Large intestine (tissue), 12 donors: ENCODE results near the gene CLBA1. TPM values are rescaled to one million over a fixed set of nuclear protein-coding genes. Genes with fewer than 3 reads are reported as not detected.

ENCODE experiments used
- DNase-seq, 2 donors: peaks; one replicate each; pipeline versions ENCODE4 v3.0.0 to v3.0.0-alpha.2; 2013
- H3K27ac ChIP-seq: one replicate; pipeline ENCODE4 v1.5.1; 2013; ENCODE audit warnings: low read length
- H3K27me3 ChIP-seq: 2 replicates; pipeline ENCODE4 v1.6.1; 2013; ENCODE audit warnings: low read length; ENCODE audit not compliant: control insufficient read depth, insufficient read depth
- H3K36me3 ChIP-seq: 2 replicates; pipeline ENCODE4 v1.6.1; 2013; ENCODE audit warnings: low read length; ENCODE audit not compliant: control insufficient read depth, insufficient read depth
- H3K4me1 ChIP-seq: one replicate; pipeline ENCODE4 v1.6.1; 2013; ENCODE audit warnings: low read length; ENCODE audit not compliant: control insufficient read depth, insufficient read depth
- H3K4me3 ChIP-seq: one replicate; pipeline ENCODE4 v1.5.1; 2013; ENCODE audit warnings: low read length
- H3K9me3 ChIP-seq: one replicate; pipeline ENCODE4 v1.6.1; 2013; ENCODE audit warnings: mild to moderate bottlenecking, low read depth, low read length, moderate library complexity; ENCODE audit not compliant: control insufficient read depth
- WGBS: methylation state at CpG from one replicate; pipeline ENCODE4 v1.1.5; 2013; ENCODE audit warnings: low lambda C conversion rate; ENCODE audit not compliant: insufficient coverage; 5-methylcytosine and 5-hydroxymethylcytosine counted together
- long read RNA-seq, 11 donors: transcript quantifications; one replicate each; lab custom pipeline, GENCODE V29; 2026
- polyA plus RNA-seq: library from polyadenylated mRNA; unstranded; fragments of 120-200 nt; gene quantifications from one replicate; pipeline ENCODE4 v1.2.1, GENCODE V29; 2013

Gene CLBA1
- polyA plus RNA-seq = 7.0 TPM
- long read RNA-seq, donor 1, partial matches to known transcripts = 0 of 1 reads
- long read RNA-seq, donor 1, other reads (novel, unspliced or antisense) = 0 of 1 reads
- long read RNA-seq, donor 2 = 0 reads
- long read RNA-seq, donor 3 = 0 reads
- long read RNA-seq, donor 4 = 0 reads
- long read RNA-seq, donor 5, partial matches to known transcripts = 0 of 2 reads
- long read RNA-seq, donor 5, other reads (novel, unspliced or antisense) = 0 of 2 reads
- long read RNA-seq, donor 6, partial matches to known transcripts = 0 of 1 reads
- long read RNA-seq, donor 6, other reads (novel, unspliced or antisense) = 0 of 1 reads
- long read RNA-seq, donor 7, partial matches to known transcripts = 0 of 2 reads
- long read RNA-seq, donor 7, other reads (novel, unspliced or antisense) = 0 of 2 reads
- long read RNA-seq, donor 8 = 0 reads
- long read RNA-seq, donor 9, partial matches to known transcripts = 0 of 2 reads
- long read RNA-seq, donor 9, other reads (novel, unspliced or antisense) = 0 of 2 reads
- long read RNA-seq, donor 10, partial matches to known transcripts = 16 of 18 reads
- long read RNA-seq, donor 10, other reads (novel, unspliced or antisense) = 0 of 18 reads
- long read RNA-seq, donor 11, partial matches to known transcripts = 0 of 1 reads
- long read RNA-seq, donor 11, other reads (novel, unspliced or antisense) = 0 of 1 reads

- Histone ChIP-seq H3K36me3 (no peaks in the 10 kb centered on the region), H3K4me1 (no peaks in the 10 kb centered on the region), H3K27ac (peak within 1 kb of the TSS; percentile 51), H3K4me3 (peak within 1 kb of the TSS; percentile 74), H3K27me3 (no peaks in the 10 kb centered on the region), H3K9me3 (peaks cover 3% of the 10 kb centered on the region)
- no CpG with 5 or more reads among the region's 77 CpGs for WGBS
- DNase-seq = peak; percentile 94 to 95
These were observed at the start of gene CLBA1 for GRCh38 chr14:104985675-104986486. TSS of gene CLBA1 (plus strand) at chr14:104985788. CDS start at chr14:104986432, 644 bp downstream.

DNA sequence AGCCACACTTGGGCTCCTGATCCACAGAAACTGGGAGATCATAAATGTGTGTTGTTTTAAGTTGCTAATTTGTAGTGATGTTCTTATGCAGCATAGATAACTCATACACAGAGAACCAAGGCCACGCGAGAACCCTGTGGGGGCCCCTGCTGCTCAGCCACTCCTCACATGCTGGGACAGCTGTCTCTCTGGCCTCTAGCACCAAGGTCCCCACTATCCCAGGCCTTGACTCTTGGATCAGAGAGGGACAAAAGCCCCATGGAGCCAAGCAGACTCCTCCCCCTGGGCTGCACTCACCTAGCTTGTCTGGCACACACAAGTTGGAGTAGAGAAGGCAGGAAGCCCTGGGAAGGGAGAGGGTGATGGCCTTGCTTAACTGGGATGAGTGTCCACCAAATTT, 49.6 kb upstream of the CLBA1 start:
- Histone ChIP-seq H3K4me1 (peaks cover 10% of the 10 kb centered on the region), H3K4me3 (no peak overlapping the region), H3K27ac (no peak overlapping the region), H3K27me3 (peaks cover 84% of the 10 kb centered on the region), H3K36me3 (no peaks in the 10 kb centered on the region), H3K9me3 (peaks cover 17% of the 10 kb centered on the region)
- no CpG with 5 or more reads among the region's 2 CpGs for WGBS
- DNase-seq = no peak

DNA sequence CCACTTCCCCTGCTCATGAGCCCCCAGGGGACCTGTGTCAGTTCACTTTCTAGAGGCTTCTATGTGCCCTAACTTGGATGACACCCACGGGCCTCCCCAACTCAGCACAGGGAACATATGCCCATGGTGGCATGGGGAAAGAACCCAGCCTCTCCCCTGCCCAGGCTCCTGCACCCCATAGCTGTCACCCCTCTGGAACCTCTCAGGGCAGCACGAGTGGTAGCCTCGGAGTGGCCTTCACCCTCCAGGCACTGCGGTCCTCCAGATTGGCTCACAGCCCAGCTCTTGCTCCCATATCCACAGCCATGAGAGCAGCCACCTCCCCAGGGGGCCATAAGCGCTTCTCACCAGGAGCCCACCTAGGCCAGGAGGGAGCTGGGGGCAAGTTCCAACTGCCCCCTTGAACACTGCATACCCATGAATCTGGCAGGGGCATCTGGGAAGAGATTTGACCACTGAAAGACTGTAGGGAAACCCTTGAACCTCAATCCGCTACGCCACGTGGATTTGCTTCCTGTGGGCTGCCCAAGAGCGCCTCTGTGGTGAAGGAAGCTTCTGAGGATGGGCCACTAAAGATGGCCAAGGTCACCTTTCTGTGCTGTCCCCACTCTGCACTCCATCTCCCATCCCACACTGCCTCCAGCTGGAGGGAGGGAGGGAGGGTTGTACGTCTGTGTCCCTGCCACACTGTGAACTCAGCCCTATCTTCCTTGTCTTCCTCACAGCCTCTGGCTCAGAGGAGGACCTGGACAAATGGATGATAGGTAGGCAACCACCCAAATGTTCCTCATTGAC, 49.0 kb upstream of the CLBA1 start:
- Histone ChIP-seq H3K27me3 (peaks cover 78% of the 10 kb centered on the region), H3K9me3 (peaks cover 16% of the 10 kb centered on the region), H3K4me1 (peaks cover 10% of the 10 kb centered on the region), H3K4me3 (no peak overlapping the region), H3K27ac (no peak overlapping the region), H3K36me3 (no peaks in the 10 kb centered on the region)
- no CpG with 5 or more reads among the region's 10 CpGs for WGBS
- no peak for DNase-seq

GRCh38 chr14:104937161-104937560, 48.4 kb upstream of the CLBA1 start:
- DNase-seq = no peak
- Histone ChIP-seq H3K27ac (no peak overlapping the region), H3K27me3 (peaks cover 72% of the 10 kb centered on the region), H3K4me3 (no peak overlapping the region), H3K9me3 (peaks cover 10% of the 10 kb centered on the region), H3K36me3 (no peaks in the 10 kb centered on the region), H3K4me1 (peaks cover 5% of the 10 kb centered on the region)
- WGBS = no CpG with 5 or more reads among the region's 4 CpGs

DNA sequence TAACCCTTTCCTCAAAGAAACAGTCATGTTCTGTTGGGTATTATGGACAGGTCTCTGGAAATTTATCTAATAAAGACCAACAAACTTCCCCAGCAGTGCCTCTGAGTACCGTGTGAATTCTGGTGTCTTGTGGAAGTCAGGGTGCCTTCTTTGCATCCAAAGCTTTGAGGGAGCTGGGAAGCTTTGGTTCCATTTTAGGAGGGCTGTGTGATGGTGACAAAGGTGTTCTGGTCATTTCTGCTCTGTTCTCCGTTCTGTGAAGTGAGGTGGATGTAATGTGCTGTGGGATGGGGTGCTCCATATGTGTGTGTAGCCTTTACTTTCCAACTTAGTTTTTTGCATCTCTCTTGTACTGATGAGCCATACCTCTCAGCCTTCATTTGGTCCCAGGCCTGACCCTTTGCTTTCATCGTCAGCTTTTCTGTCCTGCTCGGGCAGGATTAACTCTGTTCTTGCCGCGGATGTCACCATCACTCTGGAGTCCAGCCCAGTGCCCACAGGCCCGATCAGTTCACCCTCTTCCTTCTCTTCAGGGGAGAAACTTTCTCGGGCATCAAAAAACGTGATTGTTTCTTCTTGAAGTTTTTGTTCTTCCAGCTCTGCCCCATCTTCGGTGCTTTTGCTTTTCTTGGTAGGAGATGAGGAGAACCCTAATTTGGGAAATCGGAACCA, 47.8 kb upstream of the CLBA1 start:
- WGBS = 40% methylated on average over 1 of the region's 11 CpGs
- Histone ChIP-seq H3K4me3 (no peak overlapping the region), H3K36me3 (no peaks in the 10 kb centered on the region), H3K9me3 (peaks cover 3% of the 10 kb centered on the region), H3K27ac (no peak overlapping the region), H3K4me1 (no peaks in the 10 kb centered on the region), H3K27me3 (peaks cover 65% of the 10 kb centered on the region)
- DNase-seq = no peak

GRCh38 chr14:104938436-104938835, 47.2 kb upstream of the CLBA1 start:
- Histone ChIP-seq H3K27ac (no peak overlapping the region), H3K4me1 (no peaks in the 10 kb centered on the region), H3K27me3 (peaks cover 61% of the 10 kb centered on the region), H3K36me3 (no peaks in the 10 kb centered on the region), H3K9me3 (no peaks in the 10 kb centered on the region), H3K4me3 (no peak overlapping the region)
- DNase-seq = no peak
- no CpG with 5 or more reads among the region's 2 CpGs for WGBS

DNA sequence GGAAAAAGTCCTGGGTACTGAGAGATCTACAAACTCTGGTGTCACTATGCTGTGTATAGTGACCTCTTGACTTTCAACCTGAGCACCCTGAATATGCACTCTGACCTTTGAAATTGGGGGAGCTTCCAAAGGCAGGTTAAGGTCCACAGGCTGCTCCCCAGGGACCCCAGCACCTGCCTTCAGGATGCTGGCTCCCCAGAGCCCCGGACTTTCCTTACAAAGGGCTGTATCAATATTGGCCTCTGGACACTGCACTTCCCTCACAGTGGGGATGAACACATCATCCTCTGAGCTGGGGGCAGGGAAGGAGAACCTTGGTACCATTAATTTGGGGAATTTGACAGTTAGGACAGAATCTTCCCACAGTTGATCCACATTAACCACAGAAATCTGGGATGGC, 46.6 kb upstream of the CLBA1 start:
- Histone ChIP-seq H3K4me1 (no peaks in the 10 kb centered on the region), H3K4me3 (no peak overlapping the region), H3K27ac (no peak overlapping the region), H3K9me3 (no peaks in the 10 kb centered on the region), H3K36me3 (no peaks in the 10 kb centered on the region), H3K27me3 (peaks cover 60% of the 10 kb centered on the region)
- WGBS = no CpG with 5 or more reads among the region's 1 CpG
- DNase-seq = no peak

- no CpG with 5 or more reads among the region's 11 CpGs for WGBS
- Histone ChIP-seq H3K4me3 (no peak overlapping the region), H3K9me3 (no peaks in the 10 kb centered on the region), H3K27ac (no peak overlapping the region), H3K4me1 (no peaks in the 10 kb centered on the region), H3K27me3 (peaks cover 51% of the 10 kb centered on the region), H3K36me3 (no peaks in the 10 kb centered on the region)
- no peak for DNase-seq
These were observed 45.8 kb upstream of the CLBA1 start for GRCh38 chr14:104939666-104940410.

DNA sequence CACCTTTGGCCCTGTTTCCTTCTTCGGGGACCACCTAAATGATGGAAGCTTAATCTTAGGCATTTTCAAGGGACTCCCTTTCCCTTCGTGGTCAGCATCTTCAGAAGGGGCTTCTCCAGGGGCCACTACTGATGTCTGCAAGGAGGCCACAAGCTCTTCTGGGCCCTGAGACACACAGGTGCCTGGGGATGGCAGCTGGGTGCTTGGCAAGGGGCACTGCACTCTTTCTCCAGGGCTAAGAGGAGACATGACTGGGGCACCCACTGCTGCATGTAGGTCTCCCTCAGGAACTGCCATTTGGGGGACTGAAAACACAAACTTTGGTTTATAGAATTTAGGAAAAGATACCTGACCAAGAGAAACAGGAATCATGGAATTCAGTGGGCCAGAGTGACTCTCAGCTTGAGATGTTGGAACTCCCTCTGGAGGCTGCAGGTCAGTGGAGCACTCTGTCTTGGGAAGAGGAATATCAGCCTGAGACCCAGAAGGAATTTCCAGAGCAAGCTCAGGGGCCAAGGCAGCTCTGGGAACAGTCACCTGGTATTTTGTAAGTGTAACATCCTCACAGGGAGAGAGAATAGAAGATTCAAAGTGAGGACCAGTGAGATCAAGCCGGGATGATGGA, 45.0 kb upstream of the CLBA1 start:
- Histone ChIP-seq H3K27me3 (peaks cover 44% of the 10 kb centered on the region), H3K4me1 (no peaks in the 10 kb centered on the region), H3K9me3 (no peaks in the 10 kb centered on the region), H3K4me3 (no peak overlapping the region), H3K27ac (no peak overlapping the region), H3K36me3 (no peaks in the 10 kb centered on the region)
- no peak for DNase-seq
- 100% methylated on average over 1 of the region's 3 CpGs for WGBS
